ENCODE results near the gene SMU1.

SMU1 gene

GRCh38 chr9:33043671-33044070 is 32.8 kb downstream of the SMU1 start:
- no peak for DNase-seq

- DNase-seq, result no peak
Observed at GRCh38 chr9:33042473-33042872, 34.0 kb downstream of the SMU1 start.

GRCh38 chr9:33041432-33042188 is 34.9 kb downstream of the SMU1 start:
- DNase-seq, result no peak

- DNase-seq, result no peak
Observed at GRCh38 chr9:33040792-33041431, 35.6 kb downstream of the SMU1 start.

GRCh38 chr9:33032865-33033264 is 43.6 kb downstream of the SMU1 start:
- no peak for DNase-seq

GRCh38 chr9:33032292-33032691 is 44.2 kb downstream of the SMU1 start:
- no peak for DNase-seq

GRCh38 chr9:33030285-33030684 is 46.2 kb downstream of the SMU1 start:
- no peak for DNase-seq

GRCh38 chr9:33029231-33029786 is 47.2 kb downstream of the SMU1 start:
- no peak for DNase-seq

GRCh38 chr9:33025572-33026342 is 50.7 kb downstream of the SMU1 start:
- peak; percentile 82 for DNase-seq

- peak; percentile 95 to 98 for DNase-seq
Observed at GRCh38 chr9:33024966-33025571, 51.4 kb downstream of the SMU1 start, which contains the start of gene DNAJA1. DNAJA1 (plus strand) TSS chr9:33025273; CDS start chr9:33026485, 1,212 bp downstream.

GRCh38 chr9:33024126-33024965 is 52.1 kb downstream of the SMU1 start:
- peak in 1 of 2 experiments; percentile 30 for DNase-seq

GRCh38 chr9:33023661-33024060 is 52.8 kb downstream of the SMU1 start:
- DNase-seq, result no peak

- DNase-seq, result no peak
Observed at GRCh38 chr9:33022755-33023154, 53.7 kb downstream of the SMU1 start.

GRCh38 chr9:33022303-33022702 is 54.2 kb downstream of the SMU1 start:
- DNase-seq, result no peak

- DNase-seq, result no peak
Observed at GRCh38 chr9:33019797-33020196, 56.7 kb downstream of the SMU1 start.

- DNase-seq, result no peak
Observed at GRCh38 chr9:33017283-33018041, 59.0 kb downstream of the SMU1 start.

- no peak for DNase-seq
Observed at GRCh38 chr9:33014665-33015014, 61.8 kb downstream of the SMU1 start.

- DNase-seq, result no peak
Observed at GRCh38 chr9:33013962-33014664, 62.4 kb downstream of the SMU1 start.

- DNase-seq, result no peak
Observed at GRCh38 chr9:33012328-33013069, 64.0 kb downstream of the SMU1 start.

- DNase-seq, result no peak
Observed at GRCh38 chr9:33011831-33012230, 64.6 kb downstream of the SMU1 start.
